CD4-positive, CD25-positive, alpha-beta regulatory T cell (primary cell): ENCODE data around the gene CYP27C1. TPM values are rescaled to one million over a fixed set of nuclear protein-coding genes. Genes with fewer than 3 reads are reported as not detected.
A peak's percentile ranks its signal among the peaks of the same experiment; 100 is the strongest.

Experiments used
- ATAC-seq, 2 donors: fragments of 150-1000 bp; cut with Tn5 transposase; one replicate each; pipeline ENCODE4 v1.10.0; 2021; ENCODE audit warnings: low read depth in 2 of 2, moderate number of reproducible peaks in 2 of 2, moderate library complexity in 1 of 2
- DNase-seq, 3 donors: peaks; one replicate each; pipeline versions ENCODE4 v3.0.0 to v3.0.0-alpha.2; 2012 to 2022; ENCODE audit warnings: mixed read lengths in 1 of 3
- H3K27ac ChIP-seq: one replicate; pipeline ENCODE4 v1.7.0; 2013; ENCODE audit warnings: mild to moderate bottlenecking, low read length; ENCODE audit not compliant: insufficient read depth, poor library complexity, severe bottlenecking
- H3K27me3 ChIP-seq: one replicate; pipeline ENCODE4 v1.7.0; 2013; ENCODE audit warnings: low read length; ENCODE audit not compliant: control insufficient read depth, insufficient read depth
- H3K36me3 ChIP-seq: one replicate; pipeline ENCODE4 v1.7.0; 2013; ENCODE audit warnings: mild to moderate bottlenecking, low read length, moderate library complexity; ENCODE audit not compliant: control insufficient read depth, insufficient read depth
- H3K4me1 ChIP-seq: 2 replicates; pipeline ENCODE4 v1.7.0; 2013; ENCODE audit warnings: mild to moderate bottlenecking, low read length; ENCODE audit not compliant: insufficient read depth, control insufficient read depth, poor library complexity, severe bottlenecking
- H3K4me3 ChIP-seq: one replicate; pipeline ENCODE4 v1.7.0; 2013; ENCODE audit warnings: low read depth, mild to moderate bottlenecking, low read length, moderate library complexity
- H3K9me3 ChIP-seq, 2 experiments: 1 replicate in 1 of 2; 2 replicates in 1 of 2; pipeline ENCODE4 v1.7.0; 2013; ENCODE audit warnings: low read length in 2 of 2, mild to moderate bottlenecking in 1 of 2, moderate library complexity in 1 of 2; ENCODE audit not compliant: control insufficient read depth in 2 of 2
- H3K27ac Mint-ChIP-seq, 3 donors: one replicate each; pipeline ENCODE4 v1.8.0; 2020 to 2022; ENCODE audit warnings: mild to moderate bottlenecking in 3 of 3, mixed read lengths in 3 of 3, moderate library complexity in 2 of 3
- H3K27me3 Mint-ChIP-seq: one replicate; pipeline ENCODE4 v1.8.0; 2022; ENCODE audit warnings: mild to moderate bottlenecking, mixed read lengths
- H3K36me3 Mint-ChIP-seq: one replicate; pipeline ENCODE4 v1.8.0; 2020; ENCODE audit warnings: mixed read lengths
- H3K4me1 Mint-ChIP-seq, 4 donors: one replicate each; pipeline ENCODE4 v1.8.0; 2020 to 2022; ENCODE audit warnings: mixed read lengths in 4 of 4, mild to moderate bottlenecking in 1 of 4
- H3K4me3 Mint-ChIP-seq, 4 donors: one replicate each; pipeline ENCODE4 v1.8.0; 2020 to 2022; ENCODE audit warnings: mild to moderate bottlenecking in 4 of 4, mixed read lengths in 4 of 4, moderate library complexity in 3 of 4
- H3K9me3 Mint-ChIP-seq, 7 donors: one replicate each; pipeline ENCODE4 v1.8.0; 2020 to 2022; ENCODE audit warnings: mixed read lengths in 7 of 7, mild to moderate bottlenecking in 3 of 7, moderate library complexity in 2 of 7
- polyA plus RNA-seq, 4 donors: library from polyadenylated mRNA; unstranded; fragments of 300-500 nt; fragmentation: Illumina TruSeq; gene quantifications; one replicate each; pipeline ENCODE4 v1.2.3, GENCODE V29; 2021
- total RNA-seq: library from RNA; stranded (reverse); gene quantifications from one replicate; pipeline ENCODE4 v1.2.3, GENCODE V29; 2022

The CYP27C1 gene
- total and polyA plus RNA-seq, 5 donors from 2014 or later = not detected

DNA sequence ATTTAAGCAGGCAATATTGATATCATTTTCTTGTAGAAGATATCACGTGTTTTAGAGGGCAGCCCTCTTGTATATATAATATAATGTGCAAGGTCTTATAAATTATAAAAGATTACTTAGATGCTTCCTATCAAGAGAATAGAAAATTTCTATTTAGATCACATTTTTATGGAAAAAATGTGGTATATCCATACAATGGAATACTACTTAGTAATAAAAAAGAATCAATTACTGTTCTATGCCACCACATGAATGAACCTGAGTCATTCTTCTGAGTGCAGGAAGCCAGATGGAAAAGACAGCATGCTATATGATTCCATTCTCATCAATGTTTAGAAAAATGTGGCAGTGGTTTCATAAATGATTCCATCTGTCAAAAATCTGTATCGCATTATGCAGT is 23.6 kb downstream of the CYP27C1 start:
- no peaks in the 10 kb centered on the region for H3K27me3 ChIP-seq
- ATAC-seq = no peak

DNA sequence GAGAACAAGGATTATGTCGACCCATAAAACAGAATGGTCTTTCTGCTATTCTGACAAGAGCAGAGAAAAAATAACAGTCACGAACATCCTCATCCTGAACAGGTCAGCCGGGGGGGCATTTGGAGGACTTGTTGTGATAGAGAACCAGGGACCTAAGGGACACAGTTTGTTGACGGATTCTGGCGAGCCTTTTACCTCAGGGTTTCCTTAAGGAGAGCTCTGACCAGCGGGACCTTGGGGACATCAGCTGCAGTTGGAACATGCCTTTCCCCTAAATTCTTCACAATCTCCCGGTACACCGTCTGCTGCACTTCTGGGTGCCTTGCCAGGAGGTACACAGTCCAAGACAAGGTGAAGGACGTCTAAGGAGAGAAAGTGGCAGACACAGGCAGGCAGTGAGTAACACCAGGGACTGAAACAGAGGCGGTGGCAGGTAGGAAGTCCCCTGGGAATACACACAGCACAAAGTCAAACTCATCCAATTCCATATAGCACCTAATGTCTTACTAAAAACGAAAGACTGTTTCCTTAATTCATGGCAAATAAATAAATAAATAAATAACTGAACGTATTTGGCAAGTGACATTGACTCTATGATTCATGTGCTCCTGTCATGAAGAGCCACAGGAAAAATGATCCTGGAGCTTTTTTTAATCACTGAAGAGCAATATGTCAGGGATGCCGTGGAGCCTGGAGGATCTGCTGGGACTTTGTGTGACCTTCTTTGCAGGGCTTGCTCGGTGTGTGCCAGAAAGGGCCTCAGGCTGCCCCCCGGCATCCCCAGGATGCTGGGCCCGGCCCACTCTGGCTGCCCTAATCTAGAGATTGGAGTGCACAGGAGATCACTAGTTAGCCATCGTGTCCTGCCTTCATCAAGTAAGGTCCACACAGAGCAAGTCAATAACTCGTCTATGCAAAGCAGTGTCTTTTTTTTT is 24.7 kb downstream of the CYP27C1 start:
- Mint-ChIP-seq H3K4me1 (peaks cover 0 to 7% (median 0%) of the 10 kb centered on the region in 4 donors), H3K36me3 (no peaks in the 10 kb centered on the region), H3K4me3 (peak overlapping the region in 1 of 4 donors; percentile 10), H3K27me3 (no peaks in the 10 kb centered on the region), H3K27ac (no peak overlapping the region), H3K9me3 (peaks cover 0 to 3% (median 0%) of the 10 kb centered on the region in 7 donors)
- ATAC-seq (no peak), DNase-seq (no peak)
- no peaks in the 10 kb centered on the region for H3K9me3 ChIP-seq
- no peak overlapping the region for H3K4me3 ChIP-seq
- no peak overlapping the region for H3K27ac ChIP-seq
- H3K27me3 ChIP-seq = no peaks in the 10 kb centered on the region
- H3K4me1 ChIP-seq = peaks cover 5% of the 10 kb centered on the region
- no peaks in the 10 kb centered on the region for H3K36me3 ChIP-seq

More for the DNA sequence above, 23.6 kb downstream of the CYP27C1 start:
- Histone ChIP-seq H3K27ac (no peak overlapping the region), H3K4me1 (peaks cover 5% of the 10 kb centered on the region), H3K9me3 (no peaks in the 10 kb centered on the region), H3K36me3 (no peaks in the 10 kb centered on the region), H3K4me3 (no peak overlapping the region)
- no peak for DNase-seq
- Mint-ChIP-seq H3K36me3 (no peaks in the 10 kb centered on the region), H3K27me3 (no peaks in the 10 kb centered on the region), H3K27ac (no peak overlapping the region), H3K4me1 (peaks cover 0 to 7% (median 0%) of the 10 kb centered on the region in 4 donors), H3K9me3 (no peaks in the 10 kb centered on the region), H3K4me3 (no peak overlapping the region)

DNA sequence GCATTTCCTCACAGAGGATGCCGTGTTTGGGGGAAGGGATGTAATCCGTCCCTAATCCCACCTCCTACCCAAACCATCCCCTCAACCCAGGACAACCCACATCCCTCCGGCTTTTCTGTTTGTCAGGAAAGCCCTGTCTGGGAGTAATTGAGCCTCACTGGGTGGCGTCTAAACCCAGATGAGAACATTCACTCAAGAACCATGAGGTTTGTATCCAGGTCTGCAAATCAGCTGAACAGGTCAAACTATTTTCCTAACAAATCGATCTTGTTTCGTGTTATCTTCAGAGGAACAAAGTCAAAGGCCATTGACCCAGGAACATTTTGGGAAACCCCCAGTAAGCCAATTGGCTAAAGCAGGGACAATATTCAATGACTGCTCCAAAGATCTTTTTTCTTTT is 25.7 kb downstream of the CYP27C1 start:
- Histone ChIP-seq H3K4me3 (no peak overlapping the region), H3K36me3 (no peaks in the 10 kb centered on the region), H3K27me3 (no peaks in the 10 kb centered on the region), H3K4me1 (peaks cover 5% of the 10 kb centered on the region), H3K27ac (no peak overlapping the region), H3K9me3 (peaks cover 0 to 3% of the 10 kb centered on the region in 2 experiments)
- Mint-ChIP-seq H3K36me3 (no peaks in the 10 kb centered on the region), H3K27ac (no peak overlapping the region), H3K9me3 (peaks cover 0 to 4% (median 0%) of the 10 kb centered on the region in 7 donors), H3K27me3 (no peaks in the 10 kb centered on the region), H3K4me3 (no peak overlapping the region), H3K4me1 (peaks cover 0 to 7% (median 0%) of the 10 kb centered on the region in 4 donors)
- no peak for DNase-seq
- ATAC-seq = no peak

DNA sequence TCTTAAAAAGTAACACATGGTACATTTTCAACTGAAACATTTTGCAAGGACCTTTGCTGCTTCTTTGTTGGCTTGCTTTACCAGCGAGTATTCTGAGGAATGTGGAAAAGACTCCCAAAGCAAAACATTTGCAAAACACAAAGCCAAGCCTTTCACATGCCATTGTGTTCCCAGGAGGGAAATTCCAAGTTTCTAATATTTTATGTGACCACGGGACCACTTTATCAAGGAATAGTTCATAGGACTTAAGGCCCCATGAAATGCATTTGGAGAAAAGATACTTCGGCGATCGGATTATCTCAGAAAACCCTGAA is 26.2 kb downstream of the CYP27C1 start:
- no peaks in the 10 kb centered on the region for H3K27me3 ChIP-seq
- peaks cover 0 to 3% of the 10 kb centered on the region in 2 experiments for H3K9me3 ChIP-seq
- peaks cover 5% of the 10 kb centered on the region for H3K4me1 ChIP-seq
- Mint-ChIP-seq H3K36me3 (no peaks in the 10 kb centered on the region), H3K9me3 (peaks cover 0 to 5% (median 0%) of the 10 kb centered on the region in 7 donors), H3K4me1 (peaks cover 0 to 7% (median 0%) of the 10 kb centered on the region in 4 donors), H3K27me3 (no peaks in the 10 kb centered on the region), H3K27ac (no peak overlapping the region), H3K4me3 (no peak overlapping the region)
- DNase-seq (no peak), ATAC-seq (no peak)
- H3K36me3 ChIP-seq = no peaks in the 10 kb centered on the region
- no peak overlapping the region for H3K4me3 ChIP-seq
- no peak overlapping the region for H3K27ac ChIP-seq

DNA sequence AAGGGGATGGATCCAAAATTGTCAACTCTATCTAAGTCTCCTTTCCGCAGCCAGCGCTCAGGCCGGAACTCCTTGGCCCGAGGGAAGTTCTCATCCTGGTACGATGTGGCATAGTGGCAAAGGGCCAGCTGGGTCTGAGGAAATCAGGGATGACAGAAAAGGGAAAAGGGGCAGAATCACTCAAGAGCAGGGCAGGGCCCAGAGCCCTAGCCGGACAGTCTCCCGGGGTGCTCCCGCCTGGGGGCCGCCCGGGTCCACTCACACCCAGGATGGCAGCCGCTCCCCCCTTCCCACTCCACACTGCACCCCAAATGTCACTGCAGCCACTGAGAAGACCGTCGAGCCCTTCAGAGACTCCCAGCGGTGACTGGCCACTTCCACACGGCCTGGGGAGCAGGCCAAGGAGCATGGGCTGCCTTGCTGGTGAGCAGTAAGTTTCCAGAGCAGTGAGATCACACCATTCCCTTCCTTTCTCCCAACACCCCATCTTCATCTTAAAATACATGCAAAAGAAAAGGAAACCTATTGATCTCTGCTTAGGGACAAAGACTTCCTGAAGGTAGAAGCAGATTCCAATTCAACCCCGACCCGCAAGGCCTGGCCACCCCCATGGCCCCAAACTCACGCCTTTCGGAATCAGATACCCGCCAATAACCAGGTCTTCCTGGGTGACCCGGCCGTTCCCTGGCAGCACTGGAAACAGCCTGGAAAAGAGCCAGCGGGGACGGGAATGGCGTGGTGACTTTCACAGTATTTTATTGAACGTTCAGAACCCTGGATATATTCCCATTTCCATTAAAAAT is 26.7 kb downstream of the CYP27C1 start:
- Histone ChIP-seq H3K4me3 (no peak overlapping the region), H3K9me3 (peaks cover 0 to 3% of the 10 kb centered on the region in 2 experiments), H3K36me3 (no peaks in the 10 kb centered on the region), H3K27ac (no peak overlapping the region), H3K4me1 (peaks cover 5% of the 10 kb centered on the region), H3K27me3 (no peaks in the 10 kb centered on the region)
- H3K27ac Mint-ChIP-seq = no peak overlapping the region
- peaks cover 0 to 5% (median 0%) of the 10 kb centered on the region in 7 donors for H3K9me3 Mint-ChIP-seq
- no peak for DNase-seq
- H3K4me1 Mint-ChIP-seq = peaks cover 0 to 7% (median 0%) of the 10 kb centered on the region in 4 donors
- no peaks in the 10 kb centered on the region for H3K36me3 Mint-ChIP-seq
- no peak overlapping the region for H3K4me3 Mint-ChIP-seq
- no peak for ATAC-seq
- no peaks in the 10 kb centered on the region for H3K27me3 Mint-ChIP-seq

DNA sequence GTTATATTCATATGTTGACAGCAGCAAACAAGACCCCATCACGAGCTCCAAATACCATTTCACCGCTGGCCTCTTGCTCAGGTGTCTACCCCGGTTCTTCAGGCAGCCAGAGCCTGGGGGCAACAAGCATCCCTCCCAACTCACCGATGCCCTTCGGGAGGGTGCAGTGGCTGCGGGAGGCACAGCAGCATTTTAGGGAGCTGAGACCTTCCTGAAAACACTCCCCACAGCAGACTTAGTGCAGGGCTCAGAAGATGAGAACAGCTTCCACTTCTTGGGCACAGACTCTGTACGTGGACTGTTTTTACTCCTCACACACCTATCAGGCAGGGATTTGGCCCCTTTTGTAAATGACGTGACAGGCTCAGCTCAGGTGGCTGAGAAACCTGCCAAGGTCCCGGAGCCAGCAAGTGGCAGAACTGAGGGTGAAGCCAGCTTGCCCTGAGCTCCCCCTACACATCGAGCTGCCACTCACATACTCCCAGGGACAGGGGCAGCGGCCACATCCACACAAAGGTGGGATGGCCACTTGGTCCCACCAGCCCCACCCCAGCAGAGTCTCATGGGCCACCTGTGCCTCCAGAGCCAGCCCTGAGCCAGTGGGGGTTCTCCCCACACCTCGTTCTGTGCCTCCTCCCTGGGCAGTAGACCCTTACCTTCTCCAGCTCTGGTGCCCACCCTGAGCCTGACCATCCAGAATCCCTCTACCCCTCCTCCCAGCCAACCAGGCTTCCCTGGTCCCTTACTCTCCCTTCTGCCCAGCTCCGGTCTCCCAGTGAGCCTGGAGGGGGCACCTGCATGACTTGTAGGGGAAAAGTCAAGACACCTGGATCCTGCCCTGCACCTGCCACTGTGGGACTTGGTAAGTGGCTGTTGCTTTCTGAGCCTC is 28.5 kb downstream of the CYP27C1 start:
- Mint-ChIP-seq H3K4me3 (no peak overlapping the region), H3K36me3 (no peaks in the 10 kb centered on the region), H3K9me3 (peaks cover 0 to 5% (median 0%) of the 10 kb centered on the region in 7 donors), H3K27ac (no peak overlapping the region), H3K27me3 (peaks cover 5% of the 10 kb centered on the region), H3K4me1 (no peaks in the 10 kb centered on the region)
- Histone ChIP-seq H3K27me3 (peaks cover 2% of the 10 kb centered on the region), H3K36me3 (no peaks in the 10 kb centered on the region), H3K9me3 (peaks cover 0 to 3% of the 10 kb centered on the region in 2 experiments), H3K4me3 (no peak overlapping the region), H3K4me1 (no peaks in the 10 kb centered on the region), H3K27ac (no peak overlapping the region)
- DNase-seq (no peak), ATAC-seq (no peak)

DNA sequence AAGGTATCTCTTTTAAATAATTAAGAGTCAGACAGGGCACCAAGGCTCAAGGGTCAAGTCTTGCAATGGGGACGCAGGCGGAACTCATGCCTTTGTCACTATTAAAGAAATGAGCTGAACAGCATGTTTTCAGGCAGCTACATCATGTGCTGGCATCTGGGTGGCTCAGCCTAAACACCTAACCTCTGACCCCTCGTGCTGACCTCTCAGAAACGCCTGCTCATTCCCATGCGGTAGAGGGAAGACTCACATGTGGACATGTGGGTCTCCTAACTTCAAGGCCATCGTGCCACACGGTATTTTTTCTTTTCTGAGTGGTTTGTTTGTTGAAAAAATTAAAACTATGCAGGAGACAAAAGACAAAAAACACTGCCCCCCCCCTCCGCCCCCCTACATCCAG is 31.3 kb downstream of the CYP27C1 start:
- H3K9me3 ChIP-seq = peaks cover 0 to 3% of the 10 kb centered on the region in 2 experiments
- no peaks in the 10 kb centered on the region for H3K36me3 Mint-ChIP-seq
- ATAC-seq (no peak), DNase-seq (no peak)
- H3K9me3 Mint-ChIP-seq = peaks cover 0 to 5% (median 3%) of the 10 kb centered on the region in 7 donors
- H3K36me3 ChIP-seq = no peaks in the 10 kb centered on the region
- peaks cover 27% of the 10 kb centered on the region for H3K27me3 Mint-ChIP-seq
- H3K4me1 Mint-ChIP-seq = peaks cover 0 to 7% (median 4%) of the 10 kb centered on the region in 4 donors
- H3K27ac Mint-ChIP-seq = no peak overlapping the region
- H3K4me3 Mint-ChIP-seq = no peak overlapping the region
- no peak overlapping the region for H3K27ac ChIP-seq
- H3K27me3 ChIP-seq = peaks cover 12% of the 10 kb centered on the region
- H3K4me1 ChIP-seq = no peaks in the 10 kb centered on the region
- H3K4me3 ChIP-seq = no peak overlapping the region
